Measurements from ENCODE around the gene SLC30A9. TPM values are rescaled to one million over a fixed set of nuclear protein-coding genes. Genes with fewer than 3 reads are reported as not detected.

The SLC30A9 gene
- total and polyA plus RNA-seq, 12 donors = 9.8 to 95.0 (median 79.7) TPM

DNA sequence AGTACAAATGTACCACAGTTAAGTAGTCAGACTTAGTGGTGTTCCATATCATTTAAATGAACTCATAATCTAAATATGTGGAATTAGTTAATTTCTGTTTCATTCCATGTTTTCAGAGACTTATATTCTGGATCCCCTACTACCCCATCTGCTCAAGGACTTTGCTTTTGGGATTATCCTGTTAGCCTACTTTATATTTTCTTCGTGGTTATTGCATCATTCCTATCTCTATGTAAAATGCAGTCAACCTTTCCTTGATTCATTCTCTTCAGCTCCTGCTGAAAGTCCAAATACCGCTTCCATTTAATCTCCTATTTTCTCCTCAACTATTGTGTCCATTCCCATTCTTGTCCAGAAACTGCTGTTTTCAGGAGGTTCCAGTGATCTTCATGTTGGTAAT is 25.1 kb downstream of the SLC30A9 start:
- 96 to 97% methylated on average over 2 of the region's 2 CpGs for WGBS, 2 donors
- H3K9me3 ChIP-seq = no peaks in the 10 kb centered on the region
- peaks cover 0 to 58% (median 0%) of the 10 kb centered on the region in 9 donors for H3K36me3 ChIP-seq
- DNase-seq (no peak), ATAC-seq (no peak)
- TF ChIP-seq CTCF (IDR thresholded peaks at IDR 0.05) = no peak
- H3K4me1 ChIP-seq = no peaks in the 10 kb centered on the region
- no peaks in the 10 kb centered on the region for H3K27me3 ChIP-seq
- H3K27ac ChIP-seq = no peak overlapping the region
- no peak overlapping the region for H3K4me3 ChIP-seq
- intact Hi-C loops (cut with DNase I) = loop anchor here in 1 of 10 donors (5.0 kb wide), 1 partner anchor 37 kb away; no protein-coding TSS in a partner anchor

DNA sequence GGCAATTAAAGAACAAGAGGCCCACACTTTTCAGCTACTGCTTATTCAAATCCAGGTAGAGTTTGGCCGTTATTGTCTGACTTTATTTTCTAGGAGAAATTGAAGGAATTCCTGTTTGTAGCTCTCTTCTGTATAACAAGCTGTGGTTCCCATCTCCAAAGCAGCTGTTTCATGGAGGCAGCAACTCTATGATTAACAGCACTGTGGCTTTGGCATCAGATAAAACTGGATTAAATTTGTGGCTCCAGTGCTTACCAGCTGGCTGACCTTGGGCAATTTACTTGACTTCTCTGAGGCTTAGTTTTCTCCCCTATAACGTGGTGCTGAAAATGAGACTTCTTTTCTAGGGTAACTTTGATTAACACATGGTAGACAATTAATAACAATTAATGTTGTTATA is 28.1 kb downstream of the SLC30A9 start:
- 91 to 93% methylated on average over 2 of the region's 2 CpGs for WGBS, 2 donors
- Histone ChIP-seq H3K27ac (no peak overlapping the region), H3K36me3 (peaks cover 0 to 60% (median 13%) of the 10 kb centered on the region in 9 donors), H3K4me1 (no peaks in the 10 kb centered on the region), H3K27me3 (no peaks in the 10 kb centered on the region), H3K9me3 (no peaks in the 10 kb centered on the region), H3K4me3 (no peak overlapping the region)
- ATAC-seq = no peak
- intact Hi-C loops (cut with DNase I) = loop anchor here in 1 of 10 donors (5.0 kb wide), 1 partner anchor 34 kb away; no protein-coding TSS in a partner anchor
- DNase-seq = no peak
- no peak for TF ChIP-seq CTCF (IDR thresholded peaks at IDR 0.05)

- Histone ChIP-seq H3K36me3 (peaks cover 0 to 62% (median 13%) of the 10 kb centered on the region in 9 donors), H3K27ac (no peak overlapping the region), H3K4me1 (no peaks in the 10 kb centered on the region), H3K27me3 (no peaks in the 10 kb centered on the region), H3K4me3 (no peak overlapping the region), H3K9me3 (peaks cover 0 to 10% (median 0%) of the 10 kb centered on the region in 11 donors)
- no peak for ATAC-seq
- no peak for TF ChIP-seq CTCF (IDR thresholded peaks at IDR 0.05)
- 51 to 61% methylated on average over 1 of the region's 1 CpG for WGBS, 2 donors
- intact Hi-C loops (cut with DNase I) = no loop called here
- no peak for DNase-seq
Measured at GRCh38 chr4:42048394-42048793, 58.1 kb downstream of the SLC30A9 start.

DNA sequence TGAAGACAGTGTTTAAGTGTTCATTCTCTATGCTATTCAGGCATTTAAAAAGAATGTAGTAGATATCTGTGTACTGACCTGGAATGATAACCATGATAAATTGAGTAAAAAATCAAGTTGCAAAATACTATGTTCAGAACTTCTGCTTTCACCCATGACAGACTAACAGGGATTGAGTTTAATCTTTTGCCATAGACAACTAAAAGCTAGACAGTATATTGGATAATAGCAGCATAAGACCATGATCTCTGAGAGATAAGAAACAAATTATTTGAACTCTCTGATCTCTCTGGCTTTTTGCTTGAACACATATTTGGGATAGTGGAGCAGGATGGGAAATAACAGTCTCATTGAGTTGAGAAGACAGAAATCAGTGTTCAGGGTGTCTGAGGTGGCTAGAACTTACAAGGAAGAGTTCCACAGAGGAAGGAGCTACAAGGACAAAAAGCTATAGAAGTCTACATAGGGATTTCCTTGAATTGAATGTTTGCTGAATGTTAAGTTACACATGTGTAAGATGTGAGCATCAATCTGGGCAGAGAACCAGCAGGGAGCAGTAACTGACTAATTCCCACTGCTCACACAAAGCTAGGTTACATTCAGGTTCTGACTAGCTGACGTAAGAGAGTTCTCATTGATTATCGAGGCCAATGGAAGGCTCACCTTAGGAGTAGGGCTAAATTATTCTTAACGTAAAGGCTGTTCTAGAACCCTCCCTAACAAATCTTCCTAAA is 60.4 kb downstream of the SLC30A9 start:
- peaks cover 0 to 12% (median 0%) of the 10 kb centered on the region in 11 donors for H3K9me3 ChIP-seq
- ATAC-seq (no peak), DNase-seq (no peak)
- H3K4me3 ChIP-seq = no peak overlapping the region
- intact Hi-C loops (cut with DNase I) = loop anchor here in 1 of 10 donors (5.0 kb wide), 1 partner anchor 33 kb away; no protein-coding TSS in a partner anchor
- H3K4me1 ChIP-seq = no peaks in the 10 kb centered on the region
- no peaks in the 10 kb centered on the region for H3K27me3 ChIP-seq
- no peak for TF ChIP-seq CTCF (IDR thresholded peaks at IDR 0.05)
- H3K27ac ChIP-seq = no peak overlapping the region
- H3K36me3 ChIP-seq = peaks cover 0 to 74% (median 13%) of the 10 kb centered on the region in 9 donors
- WGBS, 2 donors = 95% methylated on average over 3 of the region's 3 CpGs
